ENCODE data around the gene NOP14.

DNA sequence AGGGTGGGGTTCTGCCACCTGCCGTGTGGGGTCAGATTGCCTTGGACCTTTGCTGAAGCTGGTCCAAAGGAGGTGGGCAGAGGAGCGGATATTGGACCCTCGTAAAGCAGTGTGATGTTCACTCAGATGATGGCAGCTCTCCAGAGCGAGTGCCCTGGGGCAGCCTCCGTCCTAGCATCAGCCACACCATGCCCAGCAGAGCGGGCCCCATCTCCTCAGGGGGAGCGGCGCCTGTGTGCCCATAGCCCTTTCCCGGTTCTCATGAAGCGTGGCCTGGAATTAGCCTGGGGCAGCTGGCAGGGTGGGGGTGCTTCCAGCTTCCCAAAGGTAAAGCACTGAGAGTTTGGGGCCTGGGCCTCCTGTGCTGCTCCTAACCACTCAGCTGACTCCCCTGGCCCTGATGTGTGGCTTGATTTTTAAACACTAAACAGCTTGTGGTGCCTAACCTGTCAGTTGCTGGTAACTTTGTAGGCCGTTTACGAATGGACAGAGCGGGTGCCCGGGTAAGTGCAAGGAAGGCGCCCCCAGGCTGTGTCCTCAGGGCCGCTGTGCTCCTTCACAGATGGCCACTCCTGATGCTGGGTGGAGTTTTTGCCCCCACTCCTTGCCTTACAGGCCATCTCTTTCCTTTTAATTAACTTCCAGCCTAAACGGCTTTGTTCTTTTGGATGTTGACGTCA lies 36.0 kb downstream of the NOP14 start:
- TF ChIP-seq POLR2A (IDR thresholded peaks at IDR 0.05; ENCODE audit: low read depth, low read length) (no peak), POLR2AphosphoS5 (IDR thresholded peaks at IDR 0.05; ENCODE audit: insufficient read depth, low read depth, low read length) (no peak), EZH2 (IDR thresholded peaks at IDR 0.05; ENCODE audit: borderline replicate concordance, low read depth, low read length, severe bottlenecking) (no peak), GATA2 (IDR thresholded peaks at IDR 0.05; ENCODE audit: insufficient read depth, insufficient read length, low read depth, low read length) (no peak), FOS (IDR thresholded peaks at IDR 0.05; ENCODE audit: borderline replicate concordance, insufficient read depth, low read length) (no peak)
- TF ChIP-seq, protein P1, sequence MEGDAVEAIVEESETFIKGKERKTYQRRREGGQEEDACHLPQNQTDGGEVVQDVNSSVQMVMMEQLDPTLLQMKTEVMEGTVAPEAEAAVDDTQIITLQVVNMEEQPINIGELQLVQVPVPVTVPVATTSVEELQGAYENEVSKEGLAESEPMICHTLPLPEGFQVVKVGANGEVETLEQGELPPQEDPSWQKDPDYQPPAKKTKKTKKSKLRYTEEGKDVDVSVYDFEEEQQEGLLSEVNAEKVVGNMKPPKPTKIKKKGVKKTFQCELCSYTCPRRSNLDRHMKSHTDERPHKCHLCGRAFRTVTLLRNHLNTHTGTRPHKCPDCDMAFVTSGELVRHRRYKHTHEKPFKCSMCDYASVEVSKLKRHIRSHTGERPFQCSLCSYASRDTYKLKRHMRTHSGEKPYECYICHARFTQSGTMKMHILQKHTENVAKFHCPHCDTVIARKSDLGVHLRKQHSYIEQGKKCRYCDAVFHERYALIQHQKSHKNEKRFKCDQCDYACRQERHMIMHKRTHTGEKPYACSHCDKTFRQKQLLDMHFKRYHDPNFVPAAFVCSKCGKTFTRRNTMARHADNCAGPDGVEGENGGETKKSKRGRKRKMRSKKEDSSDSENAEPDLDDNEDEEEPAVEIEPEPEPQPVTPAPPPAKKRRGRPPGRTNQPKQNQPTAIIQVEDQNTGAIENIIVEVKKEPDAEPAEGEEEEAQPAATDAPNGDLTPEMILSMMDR (IDR thresholded peaks at IDR 0.05; ENCODE audit: extremely low read depth in 1 of 2, insufficient read depth in 1 of 2, low read depth in 1 of 2, low read length in 2 of 2): no peak
- TF ChIP-seq, protein P2, sequence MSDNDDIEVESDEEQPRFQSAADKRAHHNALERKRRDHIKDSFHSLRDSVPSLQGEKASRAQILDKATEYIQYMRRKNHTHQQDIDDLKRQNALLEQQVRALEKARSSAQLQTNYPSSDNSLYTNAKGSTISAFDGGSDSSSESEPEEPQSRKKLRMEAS (IDR thresholded peaks at IDR 0.05; ENCODE audit: insufficient read depth, insufficient read length): no peak

All from endothelial cell of umbilical vein (primary cell).